Nephron progenitor cell (in vitro differentiated cells): ENCODE data around the gene FRMD1.
A peak's percentile ranks its signal among the peaks of the same experiment; 100 is the strongest.

Experiments used
- DNase-seq: peaks from one replicate; pipeline ENCODE4 v3.0.0; 2021
- H3K27ac Mint-ChIP-seq: 2 replicates; pipeline ENCODE4 v1.8.0; 2021; ENCODE audit warnings: mild to moderate bottlenecking, moderate library complexity, mixed read lengths
- H3K27me3 Mint-ChIP-seq: 2 replicates; pipeline ENCODE4 v1.8.0; 2021; ENCODE audit warnings: mild to moderate bottlenecking, low read depth, mixed read lengths; ENCODE audit not compliant: poor library complexity
- H3K36me3 Mint-ChIP-seq: 2 replicates; pipeline ENCODE4 v1.8.0; 2021; ENCODE audit warnings: low read depth, mixed read lengths
- H3K4me1 Mint-ChIP-seq: 2 replicates; pipeline ENCODE4 v1.8.0; 2021; ENCODE audit warnings: mixed read lengths
- H3K4me3 Mint-ChIP-seq: 2 replicates; pipeline ENCODE4 v1.8.0; 2021; ENCODE audit warnings: mild to moderate bottlenecking, moderate library complexity, mixed read lengths
- H3K9me3 Mint-ChIP-seq: 2 replicates; pipeline ENCODE4 v1.8.0; 2021; ENCODE audit warnings: mild to moderate bottlenecking, moderate library complexity, mixed read lengths
- TF ChIP-seq, protein P1 (sequence below): fragments of 200-600 bp; sonication (generic); IDR thresholded peaks from 2 replicates; pipeline ENCODE4 v1.5.0; 2021; ENCODE audit warnings: antibody characterized with exemption

FRMD1 gene

DNA sequence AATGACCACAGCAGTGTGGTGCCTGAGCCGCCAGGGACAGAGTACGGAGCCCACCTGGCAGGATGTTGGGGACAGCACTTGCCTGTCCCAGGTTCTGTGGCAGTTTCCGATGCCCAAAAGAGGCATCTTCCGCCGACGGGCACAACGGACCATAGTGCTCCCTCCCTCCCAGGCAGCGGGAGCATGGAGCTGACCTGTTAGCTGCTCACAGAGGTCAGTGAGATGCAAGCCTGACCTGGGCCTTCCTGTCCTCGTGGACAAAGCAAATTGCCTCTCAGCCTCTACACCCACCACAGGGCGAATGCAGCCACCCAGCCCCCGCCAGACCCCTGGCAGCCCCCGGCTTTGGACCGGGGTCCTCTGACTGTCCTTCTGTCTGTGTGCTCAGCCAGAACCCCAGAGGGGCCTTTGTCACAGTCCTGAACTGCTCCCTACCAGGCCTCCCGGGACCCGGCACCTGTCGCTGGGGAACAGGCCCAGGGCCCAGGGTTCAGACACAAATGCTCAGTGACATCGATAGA is 16.2 kb upstream of the FRMD1 start:
- Mint-ChIP-seq H3K36me3 (no peaks in the 10 kb centered on the region), H3K4me3 (no peak overlapping the region), H3K27me3 (peaks cover 6% of the 10 kb centered on the region), H3K4me1 (peaks cover 43% of the 10 kb centered on the region), H3K9me3 (no peaks in the 10 kb centered on the region), H3K27ac (no peak overlapping the region)
- DNase-seq = no peak
- TF ChIP-seq, protein P1, sequence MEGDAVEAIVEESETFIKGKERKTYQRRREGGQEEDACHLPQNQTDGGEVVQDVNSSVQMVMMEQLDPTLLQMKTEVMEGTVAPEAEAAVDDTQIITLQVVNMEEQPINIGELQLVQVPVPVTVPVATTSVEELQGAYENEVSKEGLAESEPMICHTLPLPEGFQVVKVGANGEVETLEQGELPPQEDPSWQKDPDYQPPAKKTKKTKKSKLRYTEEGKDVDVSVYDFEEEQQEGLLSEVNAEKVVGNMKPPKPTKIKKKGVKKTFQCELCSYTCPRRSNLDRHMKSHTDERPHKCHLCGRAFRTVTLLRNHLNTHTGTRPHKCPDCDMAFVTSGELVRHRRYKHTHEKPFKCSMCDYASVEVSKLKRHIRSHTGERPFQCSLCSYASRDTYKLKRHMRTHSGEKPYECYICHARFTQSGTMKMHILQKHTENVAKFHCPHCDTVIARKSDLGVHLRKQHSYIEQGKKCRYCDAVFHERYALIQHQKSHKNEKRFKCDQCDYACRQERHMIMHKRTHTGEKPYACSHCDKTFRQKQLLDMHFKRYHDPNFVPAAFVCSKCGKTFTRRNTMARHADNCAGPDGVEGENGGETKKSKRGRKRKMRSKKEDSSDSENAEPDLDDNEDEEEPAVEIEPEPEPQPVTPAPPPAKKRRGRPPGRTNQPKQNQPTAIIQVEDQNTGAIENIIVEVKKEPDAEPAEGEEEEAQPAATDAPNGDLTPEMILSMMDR = no peak

DNA sequence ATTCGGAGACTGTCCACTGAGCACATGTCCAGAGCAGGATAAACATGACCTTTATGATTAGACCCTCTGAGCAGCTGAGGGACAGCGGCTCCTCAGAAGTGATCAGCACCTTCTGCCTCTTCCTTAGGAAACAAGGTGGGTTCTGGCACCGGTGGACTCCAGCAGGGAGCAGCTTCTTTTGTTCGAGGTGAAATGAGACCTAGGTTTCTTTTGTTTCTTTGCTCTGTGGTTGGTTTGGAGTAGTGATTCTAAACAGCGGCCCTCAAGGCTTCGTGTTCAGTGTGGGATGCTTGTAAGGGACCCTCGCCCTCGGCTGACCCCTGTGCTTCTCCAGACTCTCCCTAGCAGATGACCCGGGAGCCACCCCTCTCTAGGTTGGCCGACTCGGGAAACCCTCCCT is 14.6 kb upstream of the FRMD1 start:
- Mint-ChIP-seq H3K9me3 (no peaks in the 10 kb centered on the region), H3K36me3 (no peaks in the 10 kb centered on the region), H3K27ac (peak overlapping the region; percentile 85), H3K4me3 (no peak overlapping the region), H3K4me1 (peaks cover 48% of the 10 kb centered on the region), H3K27me3 (peaks cover 6% of the 10 kb centered on the region)
- no peak for DNase-seq
- TF ChIP-seq, protein P1 = no peak

DNA sequence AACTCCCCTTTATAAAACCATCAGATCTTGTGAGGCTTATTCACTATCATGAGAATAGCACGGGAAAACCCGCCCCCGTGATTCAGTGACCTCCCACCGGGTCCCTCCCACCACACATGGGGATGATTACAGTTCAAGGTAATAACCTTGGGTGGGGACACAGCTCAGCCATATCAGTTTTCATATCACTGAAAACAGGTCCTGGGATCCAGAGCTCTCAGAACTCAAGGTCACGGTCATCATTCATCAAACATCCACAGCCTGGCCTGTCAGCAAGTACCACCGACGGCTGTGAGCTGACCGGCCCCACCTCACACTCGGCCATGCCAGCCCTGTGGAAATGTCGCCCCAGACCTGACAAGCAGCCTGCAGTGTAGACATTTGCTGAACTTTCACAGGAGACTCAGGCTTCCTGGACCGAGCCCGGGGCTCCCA is 14.1 kb upstream of the FRMD1 start:
- no peak overlapping the region for H3K27ac Mint-ChIP-seq

DNA sequence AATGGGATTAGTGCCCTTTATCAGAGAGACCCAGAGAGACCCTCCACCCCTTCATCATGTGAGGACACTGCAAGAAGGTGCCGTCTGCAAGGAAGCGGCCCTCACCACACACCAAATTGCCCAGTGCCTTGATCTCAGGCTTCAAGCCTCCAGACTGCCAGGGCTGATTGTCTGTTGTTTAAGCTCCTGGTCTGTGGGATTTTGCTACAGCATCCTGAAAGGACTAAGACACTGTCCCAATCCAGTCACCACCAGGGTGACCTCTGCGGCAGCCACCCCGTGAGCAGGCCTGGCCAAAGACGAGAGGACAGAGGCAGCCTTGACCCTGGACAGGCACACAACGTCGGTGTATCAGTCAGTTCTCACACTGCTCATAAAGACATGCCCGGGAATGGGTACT is 13.5 kb upstream of the FRMD1 start:
- peaks cover 58% of the 10 kb centered on the region for H3K4me1 Mint-ChIP-seq
- H3K4me3 Mint-ChIP-seq = no peak overlapping the region
- H3K27ac Mint-ChIP-seq = no peak overlapping the region
- H3K36me3 Mint-ChIP-seq = no peaks in the 10 kb centered on the region
- no peaks in the 10 kb centered on the region for H3K9me3 Mint-ChIP-seq
- DNase-seq = no peak
- TF ChIP-seq, protein P1 = no peak
- H3K27me3 Mint-ChIP-seq = peaks cover 6% of the 10 kb centered on the region

More for the DNA sequence above, 14.1 kb upstream of the FRMD1 start:
- no peaks in the 10 kb centered on the region for H3K9me3 Mint-ChIP-seq
- DNase-seq = no peak
- peaks cover 6% of the 10 kb centered on the region for H3K27me3 Mint-ChIP-seq
- no peak overlapping the region for H3K4me3 Mint-ChIP-seq
- TF ChIP-seq, protein P1 = no peak
- H3K36me3 Mint-ChIP-seq = no peaks in the 10 kb centered on the region
- peaks cover 52% of the 10 kb centered on the region for H3K4me1 Mint-ChIP-seq

DNA sequence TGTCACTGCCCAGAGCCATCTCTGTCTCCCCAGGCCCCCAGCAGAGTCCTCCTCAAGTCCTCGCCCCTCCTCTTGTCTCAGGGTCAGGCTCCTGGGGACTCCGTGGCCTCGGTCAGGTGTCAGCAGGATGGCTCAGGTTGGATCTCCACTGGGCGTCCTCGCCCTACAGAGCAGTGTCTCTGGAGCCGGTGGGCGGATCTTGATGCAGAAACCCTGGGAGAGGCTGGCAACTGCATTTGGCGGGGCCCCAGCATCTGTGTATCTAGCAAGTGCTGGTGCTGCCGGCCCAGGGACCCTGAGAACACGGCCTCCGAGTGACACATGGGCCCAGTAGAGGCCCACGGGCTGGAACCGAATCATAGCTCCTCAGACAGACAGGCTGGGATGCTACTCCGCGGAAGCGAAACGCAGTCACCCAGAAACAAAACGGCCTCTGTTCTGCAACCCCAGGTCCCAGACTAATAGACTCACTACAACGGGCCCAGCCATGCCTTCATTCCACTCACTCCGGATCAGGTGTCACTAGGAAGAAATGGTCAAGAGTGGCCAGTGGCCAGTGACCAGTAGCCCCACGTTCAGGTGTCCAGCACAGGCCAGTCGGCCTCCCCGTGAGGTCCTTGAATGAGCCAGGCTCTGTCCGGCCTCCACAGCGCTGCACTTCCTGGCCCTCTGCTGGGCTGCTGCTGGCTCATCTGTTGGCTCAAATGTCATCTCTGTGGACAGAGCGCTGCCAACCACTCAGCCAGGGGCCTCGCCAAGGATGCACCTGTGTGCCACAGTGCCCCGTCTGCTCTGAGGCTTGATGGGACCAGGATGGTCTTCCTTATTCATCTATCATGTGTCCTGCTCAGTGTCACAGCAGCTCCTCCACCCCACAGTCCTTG is 12.6 kb upstream of the FRMD1 start:
- no peak for DNase-seq
- Mint-ChIP-seq H3K9me3 (no peaks in the 10 kb centered on the region), H3K36me3 (no peaks in the 10 kb centered on the region), H3K27me3 (peaks cover 9% of the 10 kb centered on the region), H3K4me3 (no peak overlapping the region), H3K4me1 (peaks cover 67% of the 10 kb centered on the region), H3K27ac (no peak overlapping the region)
- TF ChIP-seq, protein P1 = no peak
